RWPE2 (cell line): ENCODE data around the gene BSDC1.

Experiments
- ATAC-seq: fragments of 200-7000 bp; cut with Tn5 transposase; 3 replicates; pipeline ENCODE4 v1.9.1; 2021; ENCODE audit warnings: low read depth
- DNase-seq: peaks from one replicate; pipeline ENCODE4 v3.0.0-alpha.2; 2020; ENCODE audit warnings: low spot score
- H3K27ac ChIP-seq: fragments of 450-650 bp; 2 replicates; pipeline ENCODE4 v1.5.1; 2017; ENCODE audit warnings: mild to moderate bottlenecking; ENCODE audit not compliant: poor library complexity, severe bottlenecking
- H3K27me3 ChIP-seq: fragments of 250-450 bp; sonication (Bioruptor Pico); 2 replicates; pipeline ENCODE4 v1.5.1; 2021; ENCODE audit warnings: mild to moderate bottlenecking, moderate library complexity; ENCODE audit not compliant: insufficient read depth, poor library complexity, severe bottlenecking
- H3K36me3 ChIP-seq: fragments of 250-450 bp; sonication (Bioruptor Pico); 2 replicates; pipeline ENCODE4 v1.5.1; 2020; ENCODE audit warnings: low read depth, mild to moderate bottlenecking, moderate library complexity
- H3K4me1 ChIP-seq: fragments of 250-450 bp; sonication (Bioruptor Pico); 2 replicates; pipeline ENCODE4 v1.5.1; 2021; ENCODE audit warnings: mild to moderate bottlenecking, moderate library complexity; ENCODE audit not compliant: insufficient read depth, poor library complexity, severe bottlenecking
- H3K4me3 ChIP-seq: fragments of 250-450 bp; sonication (Bioruptor Pico); 2 replicates; pipeline ENCODE4 v1.5.1; 2021; ENCODE audit warnings: mild to moderate bottlenecking, moderate library complexity; ENCODE audit not compliant: severe bottlenecking
- H3K9me3 ChIP-seq: fragments of 250-450 bp; sonication (Bioruptor Pico); 2 replicates; pipeline ENCODE4 v1.5.1; 2021; ENCODE audit warnings: mild to moderate bottlenecking, moderate library complexity; ENCODE audit not compliant: severe bottlenecking
- TF ChIP-seq, protein P1 (sequence below): fragments of 450-650 bp; IDR thresholded peaks from one replicate; pipeline ENCODE4 v1.5.1; 2017; ENCODE audit warnings: mild to moderate bottlenecking, moderate library complexity; ENCODE audit not compliant: poor library complexity, severe bottlenecking

Gene BSDC1

DNA sequence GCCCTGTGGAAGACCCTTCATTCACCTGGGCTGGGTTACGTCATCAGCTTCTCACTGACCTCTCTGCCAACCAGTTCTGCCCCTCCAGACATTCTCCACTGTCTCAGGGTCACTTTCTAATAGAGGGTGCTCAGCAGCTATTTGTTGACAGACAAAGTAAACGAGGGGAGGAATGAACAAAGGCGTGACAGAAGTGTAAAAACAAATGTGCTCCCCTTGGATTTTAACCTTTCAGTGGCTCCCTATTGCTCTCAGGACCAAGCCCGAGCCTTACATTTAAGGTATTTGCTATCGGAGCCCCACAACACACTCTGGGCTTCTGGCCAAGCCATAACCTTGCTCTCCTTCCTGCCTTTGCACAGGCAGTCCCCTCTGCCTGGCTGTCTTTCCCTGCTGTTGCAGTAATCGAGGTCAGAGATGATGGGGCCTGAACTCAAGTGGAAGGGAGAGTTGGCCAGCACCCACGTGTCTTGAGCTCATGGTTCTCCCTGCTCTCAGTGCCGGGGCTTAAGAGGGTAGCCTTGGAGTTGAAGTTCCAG, 48.9 kb downstream of the BSDC1 start:
- TF ChIP-seq, protein P1, sequence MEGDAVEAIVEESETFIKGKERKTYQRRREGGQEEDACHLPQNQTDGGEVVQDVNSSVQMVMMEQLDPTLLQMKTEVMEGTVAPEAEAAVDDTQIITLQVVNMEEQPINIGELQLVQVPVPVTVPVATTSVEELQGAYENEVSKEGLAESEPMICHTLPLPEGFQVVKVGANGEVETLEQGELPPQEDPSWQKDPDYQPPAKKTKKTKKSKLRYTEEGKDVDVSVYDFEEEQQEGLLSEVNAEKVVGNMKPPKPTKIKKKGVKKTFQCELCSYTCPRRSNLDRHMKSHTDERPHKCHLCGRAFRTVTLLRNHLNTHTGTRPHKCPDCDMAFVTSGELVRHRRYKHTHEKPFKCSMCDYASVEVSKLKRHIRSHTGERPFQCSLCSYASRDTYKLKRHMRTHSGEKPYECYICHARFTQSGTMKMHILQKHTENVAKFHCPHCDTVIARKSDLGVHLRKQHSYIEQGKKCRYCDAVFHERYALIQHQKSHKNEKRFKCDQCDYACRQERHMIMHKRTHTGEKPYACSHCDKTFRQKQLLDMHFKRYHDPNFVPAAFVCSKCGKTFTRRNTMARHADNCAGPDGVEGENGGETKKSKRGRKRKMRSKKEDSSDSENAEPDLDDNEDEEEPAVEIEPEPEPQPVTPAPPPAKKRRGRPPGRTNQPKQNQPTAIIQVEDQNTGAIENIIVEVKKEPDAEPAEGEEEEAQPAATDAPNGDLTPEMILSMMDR: no peak
- Histone ChIP-seq H3K27ac (no peak overlapping the region), H3K4me1 (no peaks in the 10 kb centered on the region)

DNA sequence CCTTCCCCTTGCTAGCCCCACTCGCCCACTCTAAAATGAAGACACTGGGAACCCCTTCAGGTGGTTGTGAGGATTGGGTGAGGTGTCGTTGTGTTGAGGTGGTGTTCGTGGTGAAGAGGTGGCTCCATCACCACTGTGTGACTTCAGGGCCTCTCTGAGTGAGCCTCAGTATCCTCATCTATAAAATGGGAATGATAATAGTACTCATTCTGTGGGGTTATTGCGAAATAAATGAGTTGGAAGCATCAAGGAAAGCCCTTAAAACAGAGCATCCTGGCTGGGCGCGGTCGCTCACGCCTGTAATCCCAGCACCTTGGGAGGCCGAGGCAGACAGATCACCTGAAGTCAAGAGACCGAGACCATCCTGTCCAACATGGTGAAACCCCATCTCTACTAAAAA, 51.5 kb downstream of the BSDC1 start:
- no peak for ATAC-seq
- Histone ChIP-seq H3K9me3 (no peaks in the 10 kb centered on the region), H3K4me3 (no peak overlapping the region), H3K27ac (no peak overlapping the region), H3K27me3 (no peaks in the 10 kb centered on the region), H3K4me1 (no peaks in the 10 kb centered on the region), H3K36me3 (no peaks in the 10 kb centered on the region)
- TF ChIP-seq, protein P1: no peak
- DNase-seq: no peak

More for the DNA sequence above, 48.9 kb downstream of the BSDC1 start:
- DNase-seq (no peak), ATAC-seq (peak; percentile 32; the same call in 1 of the 3 replicates)
- no peaks in the 10 kb centered on the region for H3K27me3 ChIP-seq
- H3K36me3 ChIP-seq: no peaks in the 10 kb centered on the region
- no peak overlapping the region for H3K4me3 ChIP-seq
- no peaks in the 10 kb centered on the region for H3K9me3 ChIP-seq

DNA sequence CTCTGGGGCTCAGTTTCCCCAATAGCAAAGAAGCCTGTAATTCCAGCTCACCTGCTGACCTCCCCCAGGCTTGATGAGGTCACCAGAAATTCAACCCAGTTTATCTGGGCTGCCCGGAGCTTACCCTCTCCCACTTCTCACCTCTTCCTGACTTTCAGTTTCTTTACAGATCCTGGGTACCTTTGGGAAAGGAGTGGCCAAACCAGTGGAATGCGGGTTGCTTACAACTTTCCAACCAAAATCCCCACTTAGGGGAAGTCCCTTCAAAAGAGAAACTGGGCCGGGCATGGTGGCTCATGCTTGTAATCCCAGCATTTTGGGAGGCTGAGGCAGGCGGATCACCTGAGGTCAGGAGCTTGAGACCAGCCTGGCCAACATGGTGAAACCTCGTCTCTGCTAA, 52.3 kb downstream of the BSDC1 start:
- DNase-seq: no peak
- ATAC-seq: peak; percentile 33; the same call in 1 of the 3 replicates
- no peaks in the 10 kb centered on the region for H3K36me3 ChIP-seq
- no peaks in the 10 kb centered on the region for H3K9me3 ChIP-seq
- H3K4me1 ChIP-seq: no peaks in the 10 kb centered on the region
- no peak overlapping the region for H3K4me3 ChIP-seq
- H3K27ac ChIP-seq: no peak overlapping the region
- H3K27me3 ChIP-seq: no peaks in the 10 kb centered on the region
- TF ChIP-seq, protein P1: no peak

DNA sequence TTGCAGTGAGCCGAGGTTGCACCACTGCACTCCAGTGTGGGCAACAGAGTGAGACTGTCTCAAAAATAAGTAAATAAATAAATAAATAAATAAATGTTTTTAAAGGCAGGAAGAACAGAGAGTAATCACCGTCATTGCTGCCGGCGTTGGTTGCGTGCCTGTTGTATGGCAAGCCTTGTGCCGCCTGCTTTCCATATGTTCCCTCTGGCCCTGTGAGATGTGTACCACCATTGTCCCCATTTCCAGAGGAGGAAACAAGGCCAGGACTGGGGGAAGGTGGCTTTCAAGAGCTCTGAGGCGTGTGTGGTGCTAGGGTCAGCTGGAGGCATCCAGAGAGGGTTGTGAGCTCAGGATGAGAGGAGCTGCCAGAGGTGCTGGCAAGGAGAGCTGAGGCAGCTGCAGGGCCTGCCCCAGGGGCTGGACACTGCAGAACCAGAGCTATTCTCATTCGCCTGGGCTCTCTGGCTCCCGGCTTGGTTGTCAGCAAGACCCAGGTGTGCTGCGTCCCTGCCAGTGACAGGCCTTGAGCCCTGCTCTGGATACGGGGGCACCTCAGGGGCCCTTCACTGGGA, 53.0 kb downstream of the BSDC1 start:
- no peaks in the 10 kb centered on the region for H3K4me1 ChIP-seq
- ATAC-seq (no peak), DNase-seq (no peak)
- H3K27ac ChIP-seq: no peak overlapping the region
- H3K27me3 ChIP-seq: no peaks in the 10 kb centered on the region
- H3K9me3 ChIP-seq: no peaks in the 10 kb centered on the region
- TF ChIP-seq, protein P1: no peak
- no peaks in the 10 kb centered on the region for H3K36me3 ChIP-seq
- H3K4me3 ChIP-seq: no peak overlapping the region

DNA sequence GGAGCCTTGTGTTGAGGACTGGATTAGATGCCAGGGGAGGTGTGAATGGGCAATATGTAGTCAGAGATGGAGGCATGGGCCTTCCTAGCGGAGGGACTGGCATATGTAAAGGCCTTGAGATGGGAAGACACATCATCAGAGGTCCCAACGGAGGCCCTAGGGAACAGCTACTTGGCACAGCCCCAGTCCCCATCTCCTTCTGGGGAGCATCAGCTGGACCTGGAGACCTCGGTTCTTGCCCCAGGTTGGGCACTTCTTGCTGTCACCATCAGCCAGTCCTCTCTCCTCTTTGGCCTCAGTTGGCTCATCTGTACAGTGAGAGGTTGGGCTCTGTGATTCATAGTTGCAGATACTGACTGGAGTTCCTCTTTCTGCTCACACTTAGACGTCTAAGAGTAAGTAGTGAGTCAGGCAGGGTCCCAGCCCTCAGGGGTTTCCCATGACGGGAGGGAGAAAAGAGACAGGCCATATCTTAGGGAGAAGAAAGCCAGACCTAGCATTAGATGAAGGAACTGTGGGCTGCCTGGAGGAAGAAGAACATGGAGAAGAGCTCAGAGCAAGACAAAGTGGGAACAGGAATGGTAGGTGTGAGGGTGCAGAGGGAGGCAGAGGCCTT, 54.8 kb downstream of the BSDC1 start:
- Histone ChIP-seq H3K27me3 (no peaks in the 10 kb centered on the region), H3K9me3 (no peaks in the 10 kb centered on the region), H3K4me3 (no peak overlapping the region), H3K36me3 (no peaks in the 10 kb centered on the region), H3K4me1 (no peaks in the 10 kb centered on the region), H3K27ac (no peak overlapping the region)
- ATAC-seq (no peak), DNase-seq (no peak)
- TF ChIP-seq, protein P1: no peak
